Measurements from ENCODE around the gene RBM47. TPM values are rescaled to one million over a fixed set of nuclear protein-coding genes. Genes with fewer than 3 reads are reported as not detected.

The RBM47 gene
- total and polyA plus RNA-seq, 10 of the 15 experiments (the other 5 are each of a cell fraction or from before 2014, with no cell fraction given), result 7.9 to 45.0 (median 28.7) TPM

DNA sequence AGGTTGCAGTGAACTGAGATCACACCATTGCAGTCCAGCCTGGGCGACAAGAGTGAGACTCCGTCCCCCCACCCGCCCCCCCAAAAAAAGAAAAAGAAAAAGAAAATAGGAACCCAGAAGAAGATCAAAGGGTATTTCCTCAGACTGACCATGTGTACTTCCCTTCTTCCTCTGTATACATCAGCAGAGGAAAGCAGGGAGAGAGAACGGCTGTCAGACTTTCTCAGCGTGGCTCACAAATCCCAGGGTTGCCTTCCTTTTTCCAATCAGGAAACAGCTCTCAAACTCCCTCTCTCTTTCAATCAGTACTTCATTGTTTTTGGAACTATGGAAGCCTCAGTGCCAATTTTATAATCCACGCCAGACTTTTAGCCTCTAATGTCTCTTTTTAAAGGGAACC is 235.4 kb downstream of the RBM47 start:
- no peaks in the 10 kb centered on the region for H4K20me1 ChIP-seq (ENCODE audit: control insufficient read depth, insufficient read depth)
- ChIA-PET RAD21 (ENCODE audit: unreplicated experiment) (no interaction called here), CTCF (no interaction called here), SMC1A (ENCODE audit: uncharacterized antibody, unreplicated experiment) (interaction anchor here (0.8 kb wide), 1 partner anchor 152 kb away, joined by 3 read pairs; no protein-coding TSS in a partner anchor), POLR2A (no interaction called here)
- H3K4me2 ChIP-seq (ENCODE audit: control insufficient read depth, insufficient read depth), result no peak overlapping the region
- TF ChIP-seq SREBF1 (IDR thresholded peaks at IDR 0.05; ENCODE audit: low read length) (no peak), NR2C2 (IDR thresholded peaks at IDR 0.05; ENCODE audit: borderline replicate concordance, control insufficient read depth, insufficient read length, low read depth) (no peak), CBX5 (IDR thresholded peaks at IDR 0.05; ENCODE audit: low read depth) (no peak), ZBED1 (IDR thresholded peaks at IDR 0.05; ENCODE audit: borderline replicate concordance) (no peak), ZNF622 (IDR thresholded peaks at IDR 0.05) (no peak), NFIC (IDR thresholded peaks at IDR 0.05; ENCODE audit: low read depth, low read length) (no peak), TCF3 (IDR thresholded peaks at IDR 0.05; ENCODE audit: borderline replicate concordance, insufficient read depth, low read depth, low read length) (no peak), SPI1 (IDR thresholded peaks at IDR 0.05; ENCODE audit: borderline replicate concordance, insufficient read depth, low read depth, low read length) (no peak), NFYA (IDR thresholded peaks at IDR 0.05; ENCODE audit: borderline replicate concordance, low read depth, low read length) (no peak), ZNF274 (IDR thresholded peaks at IDR 0.05; ENCODE audit: insufficient read depth, insufficient read length) (no peak), MTA2 (IDR thresholded peaks at IDR 0.05; ENCODE audit: low read depth) (no peak), MTA3 (IDR thresholded peaks at IDR 0.05; ENCODE audit: borderline replicate concordance, low read length) (no peak), SMARCA5 (IDR thresholded peaks at IDR 0.05) (no peak)
- TF ChIP-seq, protein P1, sequence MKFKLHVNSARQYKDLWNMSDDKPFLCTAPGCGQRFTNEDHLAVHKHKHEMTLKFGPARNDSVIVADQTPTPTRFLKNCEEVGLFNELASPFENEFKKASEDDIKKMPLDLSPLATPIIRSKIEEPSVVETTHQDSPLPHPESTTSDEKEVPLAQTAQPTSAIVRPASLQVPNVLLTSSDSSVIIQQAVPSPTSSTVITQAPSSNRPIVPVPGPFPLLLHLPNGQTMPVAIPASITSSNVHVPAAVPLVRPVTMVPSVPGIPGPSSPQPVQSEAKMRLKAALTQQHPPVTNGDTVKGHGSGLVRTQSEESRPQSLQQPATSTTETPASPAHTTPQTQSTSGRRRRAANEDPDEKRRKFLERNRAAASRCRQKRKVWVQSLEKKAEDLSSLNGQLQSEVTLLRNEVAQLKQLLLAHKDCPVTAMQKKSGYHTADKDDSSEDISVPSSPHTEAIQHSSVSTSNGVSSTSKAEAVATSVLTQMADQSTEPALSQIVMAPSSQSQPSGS (IDR thresholded peaks at IDR 0.05; ENCODE audit: low read length), result no peak
- TF ChIP-seq, protein P2, sequence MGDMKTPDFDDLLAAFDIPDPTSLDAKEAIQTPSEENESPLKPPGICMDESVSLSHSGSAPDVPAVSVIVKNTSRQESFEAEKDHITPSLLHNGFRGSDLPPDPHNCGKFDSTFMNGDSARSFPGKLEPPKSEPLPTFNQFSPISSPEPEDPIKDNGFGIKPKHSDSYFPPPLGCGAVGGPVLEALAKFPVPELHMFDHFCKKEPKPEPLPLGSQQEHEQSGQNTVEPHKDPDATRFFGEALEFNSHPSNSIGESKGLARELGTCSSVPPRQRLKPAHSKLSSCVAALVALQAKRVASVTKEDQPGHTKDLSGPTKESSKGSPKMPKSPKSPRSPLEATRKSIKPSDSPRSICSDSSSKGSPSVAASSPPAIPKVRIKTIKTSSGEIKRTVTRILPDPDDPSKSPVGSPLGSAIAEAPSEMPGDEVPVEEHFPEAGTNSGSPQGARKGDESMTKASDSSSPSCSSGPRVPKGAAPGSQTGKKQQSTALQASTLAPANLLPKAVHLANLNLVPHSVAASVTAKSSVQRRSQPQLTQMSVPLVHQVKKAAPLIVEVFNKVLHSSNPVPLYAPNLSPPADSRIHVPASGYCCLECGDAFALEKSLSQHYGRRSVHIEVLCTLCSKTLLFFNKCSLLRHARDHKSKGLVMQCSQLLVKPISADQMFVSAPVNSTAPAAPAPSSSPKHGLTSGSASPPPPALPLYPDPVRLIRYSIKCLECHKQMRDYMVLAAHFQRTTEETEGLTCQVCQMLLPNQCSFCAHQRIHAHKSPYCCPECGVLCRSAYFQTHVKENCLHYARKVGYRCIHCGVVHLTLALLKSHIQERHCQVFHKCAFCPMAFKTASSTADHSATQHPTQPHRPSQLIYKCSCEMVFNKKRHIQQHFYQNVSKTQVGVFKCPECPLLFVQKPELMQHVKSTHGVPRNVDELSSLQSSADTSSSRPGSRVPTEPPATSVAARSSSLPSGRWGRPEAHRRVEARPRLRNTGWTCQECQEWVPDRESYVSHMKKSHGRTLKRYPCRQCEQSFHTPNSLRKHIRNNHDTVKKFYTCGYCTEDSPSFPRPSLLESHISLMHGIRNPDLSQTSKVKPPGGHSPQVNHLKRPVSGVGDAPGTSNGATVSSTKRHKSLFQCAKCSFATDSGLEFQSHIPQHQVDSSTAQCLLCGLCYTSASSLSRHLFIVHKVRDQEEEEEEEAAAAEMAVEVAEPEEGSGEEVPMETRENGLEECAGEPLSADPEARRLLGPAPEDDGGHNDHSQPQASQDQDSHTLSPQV (IDR thresholded peaks at IDR 0.05), result no peak
- TF ChIP-seq, protein P3, sequence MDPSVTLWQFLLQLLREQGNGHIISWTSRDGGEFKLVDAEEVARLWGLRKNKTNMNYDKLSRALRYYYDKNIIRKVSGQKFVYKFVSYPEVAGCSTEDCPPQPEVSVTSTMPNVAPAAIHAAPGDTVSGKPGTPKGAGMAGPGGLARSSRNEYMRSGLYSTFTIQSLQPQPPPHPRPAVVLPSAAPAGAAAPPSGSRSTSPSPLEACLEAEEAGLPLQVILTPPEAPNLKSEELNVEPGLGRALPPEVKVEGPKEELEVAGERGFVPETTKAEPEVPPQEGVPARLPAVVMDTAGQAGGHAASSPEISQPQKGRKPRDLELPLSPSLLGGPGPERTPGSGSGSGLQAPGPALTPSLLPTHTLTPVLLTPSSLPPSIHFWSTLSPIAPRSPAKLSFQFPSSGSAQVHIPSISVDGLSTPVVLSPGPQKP (IDR thresholded peaks at IDR 0.05; ENCODE audit: low read depth, low read length), result no peak
- in situ Hi-C loops (cut with MboI) (no loop called here), intact Hi-C loops (cut with micrococcal nuclease; ENCODE audit: unreplicated experiment) (no loop called here)
- DNase-seq (ENCODE audit: low read depth, low spot score) (no peak), ATAC-seq (no peak), FAIRE-seq (no peak)
- H3K9me3 ChIP-seq (replicated peaks; ENCODE audit: control insufficient read depth, insufficient read depth, low read length), result no peaks in the 10 kb centered on the region
- H2AFZ ChIP-seq (ENCODE audit: control insufficient read depth, low read depth, low read length), result no peak overlapping the region
- no peaks in the 10 kb centered on the region for H3K36me3 ChIP-seq (ENCODE audit: control insufficient read depth in 2 of 2, insufficient read depth in 2 of 2, low read length in 1 of 2)
- WGBS (ENCODE audit: insufficient coverage, insufficient replicate concordance, low lambda C conversion rate, missing lambda C conversion rate), result 37% methylated on average over 6 of the region's 6 CpGs
- H3K4me3 ChIP-seq, result no peak overlapping the region
- H3K9ac ChIP-seq (ENCODE audit: control insufficient read depth, insufficient read depth, low read length), result no peak overlapping the region
- H3K27ac ChIP-seq (ENCODE audit: control insufficient read depth, insufficient read depth), result no peak overlapping the region
- no peaks in the 10 kb centered on the region for H3K79me2 ChIP-seq (ENCODE audit: control insufficient read depth, insufficient read depth, low read length)
- no peaks in the 10 kb centered on the region for H3K27me3 ChIP-seq (replicated peaks in 1 of 2; ENCODE audit: control insufficient read depth in 2 of 2, insufficient read depth in 2 of 2, low read length in 1 of 2)
- H3K4me1 ChIP-seq (ENCODE audit: control insufficient read depth, insufficient read depth, low read length), result no peaks in the 10 kb centered on the region
- no TSS peak for BruUV-seq (replicated peaks)

Data from GM12878 (cell line).